ENCODE measurements around the gene ARFIP2. TPM values are rescaled to one million over a fixed set of nuclear protein-coding genes. Genes with fewer than 3 reads are reported as not detected.
"Not testable (repeated sequence)": the region's sequence is repeated elsewhere in the genome, so short reads cannot be mapped to it uniquely, and the experiment has no call there.

ARFIP2 gene
- total and polyA plus RNA-seq, 7 donors, result 8.4 to 31.3 (median 19.4) TPM

GRCh38 chr11:6523253-6523652 is 42.1 kb upstream of the ARFIP2 start:
- H3K27me3 ChIP-seq (ENCODE audit: insufficient read depth in 3 of 3, low read length in 2 of 3), result no peaks in the 10 kb centered on the region
- no peak for TF ChIP-seq CTCF (IDR thresholded peaks at IDR 0.05)
- H3K4me1 ChIP-seq, result no peaks in the 10 kb centered on the region
- no peak overlapping the region for H3K4me3 ChIP-seq
- 35 to 93% (median 41%) methylated on average over 1 of the region's 1 CpG for WGBS, 3 donors
- intact Hi-C loops (cut with DNase I), result no loop called here
- DNase-seq (no peak), ATAC-seq (no peak)
- H3K27ac ChIP-seq, result no peak overlapping the region
- no peaks in the 10 kb centered on the region for H3K9me3 ChIP-seq
- peaks cover 6 to 33% of the 10 kb centered on the region in 2 donors for H3K36me3 ChIP-seq (ENCODE audit: insufficient read depth in 1 of 2, low read depth in 1 of 2)

GRCh38 chr11:6521946-6522345 is 40.8 kb upstream of the ARFIP2 start:
- H3K27ac ChIP-seq; intact Hi-C loops (cut with DNase I); H3K4me3 ChIP-seq; DNase-seq; H3K9me3 ChIP-seq; H3K27me3 ChIP-seq (ENCODE audit: insufficient read depth in 3 of 3, low read length in 2 of 3); ATAC-seq; H3K4me1 ChIP-seq: not testable (repeated sequence)
- H3K36me3 ChIP-seq (ENCODE audit: insufficient read depth in 1 of 2, low read depth in 1 of 2), result peaks cover 0 to 34% of the 10 kb centered on the region in 2 donors
- WGBS, 3 donors, result 95 to 98% (median 98%) methylated on average over 3 of the region's 3 CpGs

- Histone ChIP-seq H3K9me3 (no peaks in the 10 kb centered on the region), H3K4me3 (no peak overlapping the region), H3K4me1 (no peaks in the 10 kb centered on the region), H3K27ac (no peak overlapping the region), H3K27me3 (ENCODE audit: insufficient read depth in 3 of 3, low read length in 2 of 3) (no peaks in the 10 kb centered on the region), H3K36me3 (ENCODE audit: insufficient read depth in 1 of 2, low read depth in 1 of 2) (peaks cover 0 to 39% of the 10 kb centered on the region in 2 donors)
- intact Hi-C loops (cut with DNase I), result no loop called here
- 87 to 92% (median 92%) methylated on average over 3 of the region's 3 CpGs for WGBS, 3 donors
- TF ChIP-seq CTCF (IDR thresholded peaks at IDR 0.05), result no peak
- ATAC-seq, result no peak
- DNase-seq, result no peak
Measured at GRCh38 chr11:6520265-6520664, 39.1 kb upstream of the ARFIP2 start.

GRCh38 chr11:6516865-6517264 is 35.7 kb upstream of the ARFIP2 start:
- H3K9me3 ChIP-seq, result no peaks in the 10 kb centered on the region
- no peak for DNase-seq
- H3K27me3 ChIP-seq (ENCODE audit: insufficient read depth in 3 of 3, low read length in 2 of 3), result no peaks in the 10 kb centered on the region
- H3K27ac ChIP-seq, result no peak overlapping the region
- no peak overlapping the region for H3K4me3 ChIP-seq
- H3K4me1 ChIP-seq, result no peaks in the 10 kb centered on the region
- peaks cover 0 to 57% of the 10 kb centered on the region in 2 donors for H3K36me3 ChIP-seq (ENCODE audit: insufficient read depth in 1 of 2, low read depth in 1 of 2)
- intact Hi-C loops (cut with DNase I), result no loop called here
- no peak for ATAC-seq
- TF ChIP-seq CTCF (IDR thresholded peaks at IDR 0.05), result no peak

GRCh38 chr11:6505577-6506240 is 24.6 kb upstream of the ARFIP2 start:
- DNase-seq (no peak), ATAC-seq (peak; percentile 49 to 76 (median 72))
- H3K4me1 ChIP-seq, result no peaks in the 10 kb centered on the region
- no peaks in the 10 kb centered on the region for H3K27me3 ChIP-seq (ENCODE audit: insufficient read depth in 3 of 3, low read length in 2 of 3)
- TF ChIP-seq CTCF (IDR thresholded peaks at IDR 0.05), result peak; percentile 73
- intact Hi-C loops (cut with DNase I), result loop anchor here in 1 of 2 donors (1.0 to 2.0 kb wide), 2 partner anchors 65 to 127 kb away; partner anchors contain the start of gene HPX
- WGBS, 3 donors, result 58 to 67% (median 66%) methylated on average over 2 of the region's 2 CpGs
- H3K9me3 ChIP-seq, result no peaks in the 10 kb centered on the region
- H3K36me3 ChIP-seq (ENCODE audit: insufficient read depth in 1 of 2, low read depth in 1 of 2), result peaks cover 0 to 52% of the 10 kb centered on the region in 2 donors
- H3K27ac ChIP-seq, result no peak overlapping the region
- H3K4me3 ChIP-seq, result no peak overlapping the region
